HG03045 (cell line): ENCODE measurements around the gene INPP5B.
"Not testable (repeated sequence)": the region's sequence is repeated elsewhere in the genome, so short reads cannot be mapped to it uniquely, and the experiment has no call there.

Experiments used
- ATAC-seq: cut with Tn5 transposase; IDR thresholded peaks from one replicate; pipeline ENCODE4 v1.9.1; 2021; ENCODE audit warnings: mild to moderate bottlenecking, moderate library complexity; ENCODE audit not compliant: unreplicated experiment

INPP5B gene

GRCh38 chr1:37915476-37916093, 31.3 kb downstream of the INPP5B start:
- ATAC-seq: no peak

- no peak for ATAC-seq
Observed at GRCh38 chr1:37914719-37915475, 32.0 kb downstream of the INPP5B start.

GRCh38 chr1:37911478-37911877, 35.4 kb downstream of the INPP5B start:
- ATAC-seq: not testable (repeated sequence)

GRCh38 chr1:37910886-37911285, 36.0 kb downstream of the INPP5B start:
- not testable (repeated sequence) for ATAC-seq

GRCh38 chr1:37908531-37908930, 38.3 kb downstream of the INPP5B start:
- ATAC-seq: not testable (repeated sequence)

- not testable (repeated sequence) for ATAC-seq
Observed at GRCh38 chr1:37907416-37908125, 39.3 kb downstream of the INPP5B start.

- not testable (repeated sequence) for ATAC-seq
Observed at GRCh38 chr1:37906591-37906990, 40.3 kb downstream of the INPP5B start.

GRCh38 chr1:37905727-37906126, 41.1 kb downstream of the INPP5B start:
- ATAC-seq: no peak

GRCh38 chr1:37903921-37904320, 42.9 kb downstream of the INPP5B start:
- ATAC-seq: not testable (repeated sequence)

- ATAC-seq: no peak
Observed at GRCh38 chr1:37902983-37903382, 43.9 kb downstream of the INPP5B start.

GRCh38 chr1:37901893-37902225, 45.0 kb downstream of the INPP5B start:
- ATAC-seq: no peak

- ATAC-seq: peak; percentile 70
Observed at GRCh38 chr1:37901191-37901892, 45.5 kb downstream of the INPP5B start.

GRCh38 chr1:37897563-37897962, 49.3 kb downstream of the INPP5B start:
- not testable (repeated sequence) for ATAC-seq

GRCh38 chr1:37893673-37894072, 53.2 kb downstream of the INPP5B start:
- ATAC-seq: no peak

GRCh38 chr1:37892151-37893047, 54.5 kb downstream of the INPP5B start:
- no peak for ATAC-seq

GRCh38 chr1:37890378-37891014, 56.4 kb downstream of the INPP5B start:
- no peak for ATAC-seq

GRCh38 chr1:37888022-37888700, 58.7 kb downstream of the INPP5B start:
- ATAC-seq: no peak

GRCh38 chr1:37884145-37884544, 62.7 kb downstream of the INPP5B start:
- ATAC-seq: no peak

- no peak for ATAC-seq
Observed at GRCh38 chr1:37883671-37884070, 63.2 kb downstream of the INPP5B start.
